ENCODE measurements around the gene GALNT7. TPM values are rescaled to one million over a fixed set of nuclear protein-coding genes. Genes with fewer than 3 reads are reported as not detected.

The GALNT7 gene
- total and polyA plus RNA-seq, 2 donors (not counting 3 experiments of a cell fraction or from before 2014, with no cell fraction given): 19.6 to 54.6 TPM

- no peak for TF ChIP-seq MAX (IDR thresholded peaks at IDR 0.05; ENCODE audit: insufficient read depth, insufficient read length)
- no peak for TF ChIP-seq GATA2 (IDR thresholded peaks at IDR 0.05; ENCODE audit: insufficient read depth, insufficient read length, low read depth, low read length)
- no peak for TF ChIP-seq FOS (IDR thresholded peaks at IDR 0.05; ENCODE audit: borderline replicate concordance, insufficient read depth, low read length)
- no peak for TF ChIP-seq POLR2A (IDR thresholded peaks at IDR 0.05; ENCODE audit: low read depth, low read length)
- TF ChIP-seq JUN (IDR thresholded peaks at IDR 0.05; ENCODE audit: borderline replicate concordance, insufficient read depth, insufficient read length, low read depth): no peak
- TF ChIP-seq MYC (IDR thresholded peaks at IDR 0.05; ENCODE audit: low read depth, low read length): no peak
- TF ChIP-seq CTCF (IDR thresholded peaks at IDR 0.05; ENCODE audit: extremely low read depth in 1 of 2, insufficient read depth in 1 of 2, low read depth in 1 of 2, low read length in 2 of 2): no peak
- no peak for TF ChIP-seq POLR2AphosphoS5 (IDR thresholded peaks at IDR 0.05; ENCODE audit: insufficient read depth, low read depth, low read length)
- no peak for TF ChIP-seq EZH2 (IDR thresholded peaks at IDR 0.05; ENCODE audit: borderline replicate concordance, low read depth, low read length, severe bottlenecking)
- H3K9me3 ChIP-seq (replicated peaks; ENCODE audit: control insufficient read depth, insufficient read depth, low read length): no peaks in the 10 kb centered on the region
- H3K79me2 ChIP-seq (ENCODE audit: control insufficient read depth, insufficient read depth, low read length): no peaks in the 10 kb centered on the region
- H4K20me1 ChIP-seq (replicated peaks; ENCODE audit: control insufficient read depth, extremely low read depth, insufficient read depth, low read length): no peaks in the 10 kb centered on the region
- no peak overlapping the region for H2AFZ ChIP-seq (ENCODE audit: low read depth, low read length)
- CTCF ChIA-PET: no interaction called here
- DNase-seq (ENCODE audit: low read depth, low spot score) (no peak), FAIRE-seq (no peak)
- no peak overlapping the region for H3K27ac ChIP-seq (ENCODE audit: insufficient read depth, low read depth, low read length)
- POLR2A ChIA-PET: no interaction called here
- H3K9ac ChIP-seq (replicated peaks; ENCODE audit: extremely low read depth, insufficient read depth, low read length): no peak overlapping the region
- no peaks in the 10 kb centered on the region for H3K4me1 ChIP-seq (ENCODE audit: control insufficient read depth, extremely low read depth, insufficient read depth, low read length)
- intact Hi-C loops (cut with micrococcal nuclease) (no loop called here), dilution Hi-C loops (cut with MboI; ENCODE audit: extremely low pct_ligation_motif_present, low sequenced_read_pairs) (no loop called here)
- H3K4me3 ChIP-seq (replicated peaks in 1 of 3; ENCODE audit: insufficient read depth in 1 of 3, low read depth in 1 of 3, low read length in 3 of 3): no peak overlapping the region
- no peaks in the 10 kb centered on the region for H3K27me3 ChIP-seq (ENCODE audit: control insufficient read depth in 2 of 2, insufficient read depth in 2 of 2, low read length in 2 of 2)
- H3K9me1 ChIP-seq (replicated peaks; ENCODE audit: control insufficient read depth, extremely low read depth, insufficient read depth, low read length): no peaks in the 10 kb centered on the region
- no peak overlapping the region for H3K4me2 ChIP-seq (ENCODE audit: insufficient read depth, low read length)
- BruUV-seq (replicated peaks): no TSS peak
- no peaks in the 10 kb centered on the region for H3K36me3 ChIP-seq (ENCODE audit: control insufficient read depth in 2 of 2, extremely low read depth in 1 of 2, insufficient read depth in 2 of 2, low read length in 2 of 2)
These were observed 104.4 kb downstream of the GALNT7 start for GRCh38 chr4:173272996-173273395.

Measured in endothelial cell of umbilical vein (primary cell).